H1 (cell line): Measurements from ENCODE around the gene SLC35A2. TPM values are rescaled to one million over a fixed set of nuclear protein-coding genes. Genes with fewer than 3 reads are reported as not detected.

Source experiments
- CTCF ChIA-PET: fragments of 300-600 bp; sonication (Branson Sonifier 250); formaldehyde crosslinking; loops from one replicate; lab custom pipeline; 2021; ENCODE audit not compliant: partially characterized antibody; lab: Charles Lee
- POLR2A ChIA-PET: fragments of 300-600 bp; sonication (Branson Sonifier 250); formaldehyde crosslinking; loops from one replicate; lab custom pipeline; 2021; ENCODE audit warnings: inconsistent platforms; ENCODE audit not compliant: partially characterized antibody; lab: Charles Lee
- DNase-seq, 2 experiments: peaks; one replicate each; pipeline versions ENCODE4 v3.0.0 to v3.0.0-alpha.2; 2010 to 2022; ENCODE audit warnings: low spot score in 2 of 2, low read depth in 1 of 2, mixed read lengths in 1 of 2
- FAIRE-seq: peaks from 2 replicates; lab custom pipeline; 2011; peaks lifted over from hg19 to GRCh38; lab: Jason Lieb, UNC
- H2AFZ ChIP-seq: 2 replicates; pipeline ENCODE4 v1.8.1; 2012; ENCODE audit warnings: low read length, inconsistent platforms
- H2AK5ac ChIP-seq: 2 replicates; pipeline ENCODE4 v1.6.1; 2013; ENCODE audit warnings: low read depth, low read length
- H2BK120ac ChIP-seq: replicated peaks from 2 replicates; pipeline ENCODE3; 2013; ENCODE audit warnings: low read depth, low read length, inconsistent platforms
- H2BK12ac ChIP-seq: 2 replicates; pipeline ENCODE4 v1.6.1; 2013; ENCODE audit warnings: low read depth, low read length
- H2BK15ac ChIP-seq: 2 replicates; pipeline ENCODE4 v1.6.1; 2013; ENCODE audit warnings: low read length
- H2BK20ac ChIP-seq: 2 replicates; pipeline ENCODE4 v1.6.1; 2013; ENCODE audit warnings: low read length
- H2BK5ac ChIP-seq: 2 replicates; pipeline ENCODE4 v1.6.1; 2013; ENCODE audit warnings: low read depth, low read length
- H3K14ac ChIP-seq: 2 replicates; pipeline ENCODE4 v1.6.1; 2013; ENCODE audit warnings: inconsistent platforms; ENCODE audit not compliant: insufficient read length
- H3K18ac ChIP-seq: 2 replicates; pipeline ENCODE4 v1.6.1; 2013; ENCODE audit warnings: low read length; ENCODE audit errors: extremely low read depth
- H3K23ac ChIP-seq: 2 replicates; pipeline ENCODE4 v1.6.1; 2013; ENCODE audit warnings: inconsistent platforms; ENCODE audit not compliant: insufficient read length
- H3K23me2 ChIP-seq: 2 replicates; pipeline ENCODE4 v1.6.1; 2013; ENCODE audit warnings: low read depth, low read length
- H3K27ac ChIP-seq: 2 replicates; pipeline ENCODE4 v1.6.1; 2011; ENCODE audit warnings: low read depth, low read length, inconsistent platforms
- H3K27me3 ChIP-seq, 4 experiments: replicated peaks in 1 of 4; 1 replicate in 1 of 4; 2 replicates in 3 of 4; pipeline versions ENCODE4 v1.6.1 to v1.8.1; 2011 to 2013; ENCODE audit warnings: low read length in 3 of 4, mild to moderate bottlenecking in 3 of 4, inconsistent platforms in 2 of 4, mixed read lengths in 2 of 4, moderate library complexity in 1 of 4; ENCODE audit not compliant: control insufficient read depth in 3 of 4, insufficient read depth in 3 of 4; ENCODE audit errors: extremely low read depth in 1 of 4
- H3K36me3 ChIP-seq, 4 experiments: 2 replicates each; pipeline versions ENCODE4 v1.6.1 to v1.8.1; 2011 to 2013; ENCODE audit warnings: mild to moderate bottlenecking in 4 of 4, low read length in 3 of 4, moderate library complexity in 2 of 4, control low read depth in 1 of 4, inconsistent platforms in 1 of 4; ENCODE audit not compliant: insufficient read depth in 4 of 4, control insufficient read depth in 2 of 4
- H3K4ac ChIP-seq: replicated peaks from 2 replicates; pipeline ENCODE3; 2013; ENCODE audit warnings: low read length, low read depth, mixed read lengths, inconsistent platforms; ENCODE audit not compliant: insufficient read length
- H3K4me1 ChIP-seq, 4 experiments: replicated peaks in 1 of 4; 1 replicate in 1 of 4; 2 replicates in 3 of 4; pipeline versions ENCODE4 v1.6.1 to v1.8.1; 2011 to 2013; ENCODE audit warnings: low read length in 3 of 4, inconsistent platforms in 2 of 4, mixed read lengths in 1 of 4; ENCODE audit not compliant: insufficient read depth in 4 of 4, control insufficient read depth in 3 of 4
- H3K4me2 ChIP-seq, 2 experiments: 2 replicates each; pipeline versions ENCODE4 v1.6.1 to v1.8.1; 2011 to 2013; ENCODE audit warnings: low read depth in 2 of 2, low read length in 2 of 2, control low read depth in 1 of 2, inconsistent platforms in 1 of 2, mild to moderate bottlenecking in 1 of 2; ENCODE audit not compliant: insufficient read depth in 1 of 2
- H3K4me3 ChIP-seq, 4 experiments: fragments of 200-600, 300-600 bp in 1 of 4; sonication (generic), shearing (Covaris generic), sonication (Bioruptor Twin) in 1 of 4; 2 replicates each; pipeline versions ENCODE4 v1.5.1 to v1.8.1; 2011 to 2016; ENCODE audit warnings: low read length in 4 of 4, low read depth in 3 of 4, control low read depth in 2 of 4, inconsistent platforms in 2 of 4, mild to moderate bottlenecking in 2 of 4, mixed read lengths in 1 of 4, moderate library complexity in 1 of 4; ENCODE audit not compliant: insufficient read depth in 2 of 4; ENCODE audit errors: extremely low read depth in 1 of 4
- H3K56ac ChIP-seq: replicated peaks from 2 replicates; pipeline ENCODE3; 2013; ENCODE audit warnings: low read depth, mild to moderate bottlenecking, mixed read lengths, low read length, inconsistent platforms; ENCODE audit not compliant: insufficient read length
- H3K79me1 ChIP-seq: 2 replicates; pipeline ENCODE4 v1.6.1; 2013; ENCODE audit warnings: low read depth, low read length, control low read depth
- H3K79me2 ChIP-seq, 2 experiments: 2 replicates each; pipeline versions ENCODE4 v1.6.1 to v1.8.1; 2012 to 2013; ENCODE audit warnings: low read length in 2 of 2, mild to moderate bottlenecking in 2 of 2, inconsistent platforms in 1 of 2; ENCODE audit not compliant: insufficient read depth in 2 of 2, control insufficient read depth in 1 of 2
- H3K9ac ChIP-seq, 4 experiments: replicated peaks in 1 of 4; 1 replicate in 1 of 4; 2 replicates in 3 of 4; pipeline versions ENCODE4 v1.6.1 to v1.8.1; 2011 to 2013; ENCODE audit warnings: low read depth in 3 of 4, low read length in 3 of 4, control low read depth in 2 of 4, mild to moderate bottlenecking in 2 of 4, moderate library complexity in 2 of 4, inconsistent platforms in 1 of 4; ENCODE audit errors: extremely low read depth in 1 of 4
- H3K9me3 ChIP-seq, 2 experiments: 2 replicates each; pipeline versions ENCODE4 v1.6.1 to v1.8.1; 2012 to 2013; ENCODE audit warnings: mild to moderate bottlenecking in 2 of 2, moderate library complexity in 2 of 2, control low read depth in 1 of 2, inconsistent platforms in 1 of 2, low read depth in 1 of 2, low read length in 1 of 2, mixed read lengths in 1 of 2; ENCODE audit not compliant: insufficient read depth in 2 of 2
- H4K20me1 ChIP-seq, 2 experiments: replicated peaks in 1 of 2; 2 replicates each; pipeline versions ENCODE3 to v1.8.1; 2011 to 2013; ENCODE audit warnings: inconsistent platforms in 2 of 2, low read length in 2 of 2, mild to moderate bottlenecking in 1 of 2; ENCODE audit not compliant: insufficient read depth in 2 of 2, control insufficient read depth in 1 of 2
- H4K5ac ChIP-seq: 2 replicates; pipeline ENCODE4 v1.6.1; 2013; ENCODE audit warnings: low read length, low read depth, mixed read lengths, inconsistent platforms; ENCODE audit not compliant: insufficient read length
- H4K8ac ChIP-seq: 2 replicates; pipeline ENCODE4 v1.8.0; 2013; ENCODE audit warnings: mild to moderate bottlenecking, moderate library complexity, low read length, inconsistent platforms; ENCODE audit not compliant: insufficient read depth; ENCODE audit errors: extremely low read depth
- H4K91ac ChIP-seq: replicated peaks from 2 replicates; pipeline ENCODE3; 2013; ENCODE audit warnings: low read length, mixed read lengths, inconsistent platforms; ENCODE audit not compliant: insufficient read length
- BCL11A ChIP-seq, 2 experiments: IDR thresholded peaks; one replicate each; pipeline ENCODE4 v1.6.1; 2011; ENCODE audit warnings: low read depth in 2 of 2, low read length in 2 of 2, mild to moderate bottlenecking in 2 of 2
- CHD1 ChIP-seq: IDR thresholded peaks from 2 replicates; pipeline ENCODE4 v1.6.1; 2012; ENCODE audit warnings: low read depth, low read length, improper control_type of control experiment
- CREB1 ChIP-seq: IDR thresholded peaks from 2 replicates; pipeline ENCODE4 v1.6.1; 2012; ENCODE audit warnings: inconsistent platforms
- GABPA ChIP-seq: IDR thresholded peaks from 2 replicates; pipeline ENCODE4 v1.6.1; 2011; ENCODE audit warnings: mild to moderate bottlenecking, low read length, moderate library complexity, borderline replicate concordance; ENCODE audit not compliant: insufficient read depth
- POLR2AphosphoS5 ChIP-seq: IDR thresholded peaks from 2 replicates; pipeline ENCODE4 v1.6.1; 2011; ENCODE audit warnings: low read depth, low read length
- WGBS, 2 experiments: shearing (Covaris generic) in 1 of 2; methylation state at CpG; one replicate each; pipeline versions ENCODE4 v1.1.6 to v1.1.7; 2013 to 2015; ENCODE audit warnings: low lambda C conversion rate in 2 of 2, mixed read lengths in 2 of 2, inconsistent platforms in 1 of 2, low coverage in 1 of 2, missing lambda C conversion rate in 1 of 2; ENCODE audit not compliant: insufficient replicate concordance in 2 of 2, insufficient coverage in 1 of 2, insufficient read length in 1 of 2; ENCODE audit errors: extremely low coverage in 1 of 2, missing lambda C conversion rate in 1 of 2; 5-methylcytosine and 5-hydroxymethylcytosine counted together
- polyA plus RNA-seq, 7 experiments: library from polyadenylated mRNA; depleted of rRNA in 3 of 7; stranded (reverse) in 5 of 7; unstranded in 2 of 7; fragments of >200 nt in 5 of 7; fragments of 200-250 nt in 2 of 7; gene quantifications; 1 replicate in 5 of 7; 2 replicates in 1 of 7; 4 replicates in 1 of 7; pipeline versions ENCODE4 v1.2.1 to v1.2.3, GENCODE V29; 2011 to 2013; ENCODE audit warnings: missing spikeins in 2 of 7, mixed read lengths in 2 of 7
- total RNA-seq: library from RNA; stranded (reverse); fragmentation: NEBNext Ultra II Directional; extraction: Animal tissue kit (Norgen Biotek cat#: 25700); gene quantifications from 2 replicates; pipeline ENCODE4 v1.2.1, GENCODE V29; 2021

The SLC35A2 gene
- total and polyA plus RNA-seq, 2 of the 8 experiments (the other 6 are each of a cell fraction or from before 2014, with no cell fraction given) = 21.4 to 48.3 TPM

DNA sequence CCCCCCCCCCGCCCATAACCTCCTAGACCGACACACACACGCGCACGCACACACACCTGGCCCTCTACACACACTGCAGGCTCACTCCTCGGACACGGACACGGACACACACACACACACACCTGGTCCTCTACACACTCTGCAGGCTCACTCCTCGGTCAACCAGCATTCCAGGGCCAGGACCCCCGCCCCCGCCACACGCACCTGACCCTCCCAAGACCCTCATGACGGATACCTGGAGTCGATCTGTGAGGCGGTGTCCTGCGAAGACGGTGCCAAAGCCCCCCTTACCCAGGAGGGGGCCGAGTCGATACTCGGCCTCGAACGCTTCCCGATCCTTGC, 6.8 kb upstream of the SLC35A2 start:
- Histone ChIP-seq H2BK120ac (no peak overlapping the region), H3K14ac (no peak overlapping the region), H3K23ac (no peak overlapping the region), H3K4me3 (peak overlapping the region; percentile 72 to 96 (median 88)), H3K23me2 (peaks cover 11% of the 10 kb centered on the region), H4K20me1 (peaks cover 14 to 24% of the 10 kb centered on the region in 2 experiments), H3K27ac (peak overlapping the region; percentile 81; the same call in 1 of the 2 replicates), H3K27me3 (no peaks in the 10 kb centered on the region), H3K36me3 (peaks cover 11 to 41% (median 28%) of the 10 kb centered on the region in 4 experiments; a peak in 7 of 8 replicates), H2AFZ (no peak overlapping the region), H2BK12ac (no peak overlapping the region), H3K79me1 (no peaks in the 10 kb centered on the region), H3K4me2 (peak overlapping the region; percentile 46 to 83), H3K9me3 (no peaks in the 10 kb centered on the region; a peak in 1 of 4 replicates), H2BK20ac (no peak overlapping the region), H3K9ac (peak overlapping the region; percentile 74 to 96 (median 83)), H4K91ac (no peak overlapping the region), H2BK5ac (peak overlapping the region; percentile 93; the same call in 1 of the 2 replicates), H2BK15ac (no peak overlapping the region), H3K4me1 (peaks cover 8 to 15% (median 14%) of the 10 kb centered on the region in 4 experiments), H3K79me2 (peaks cover 16 to 59% of the 10 kb centered on the region in 2 experiments), H3K56ac (peak overlapping the region; percentile 53), H4K8ac (no peak overlapping the region), H3K4ac (no peak overlapping the region), H3K18ac (no peak overlapping the region; the same call in 1 of the 2 replicates), H4K5ac (peak overlapping the region; percentile 21), H2AK5ac (no peak overlapping the region)
- ChIA-PET CTCF (no interaction called here), POLR2A (interaction anchor here (1.4 to 30.9 kb wide), 2 partner anchors 15 to 27 kb away, joined by 3 to 572 read pairs; no protein-coding TSS in a partner anchor)
- WGBS, 2 experiments = 0% methylated on average over 1 of the region's 23 CpGs; no CpG with 5 or more reads in 1 of the 2 experiments
- TF ChIP-seq POLR2AphosphoS5 = 0 out of 2 replicates have a peak, but pooled peaks have one; percentile 14
- TF ChIP-seq CREB1 = no peak
- no peak for TF ChIP-seq CHD1
- TF ChIP-seq GABPA = no peak
- TF ChIP-seq BCL11A (IDR thresholded peaks at IDR 0.05; ENCODE audit: low read depth in 2 of 2, low read length in 2 of 2) = no peak
- no peak for FAIRE-seq
- no peak for DNase-seq
